GM12892 (cell line): Measurements from ENCODE around the gene RUFY2.
A peak's percentile ranks its signal among the peaks of the same experiment; 100 is the strongest.

Experiments used
- DNase-seq: peaks from one replicate; pipeline ENCODE4 v3.0.0; 2011; ENCODE audit not compliant: insufficient read length
- FAIRE-seq: peaks from 2 replicates; lab custom pipeline; 2011; peaks lifted over from hg19 to GRCh38; lab: Jason Lieb, UNC
- POLR2A ChIP-seq: IDR thresholded peaks from 2 replicates; pipeline ENCODE4 v1.6.1; 2011; ENCODE audit warnings: low read depth, low read length, control low read depth
- POLR2AphosphoS5 ChIP-seq: IDR thresholded peaks from 2 replicates; pipeline ENCODE4 v1.6.1; 2011; ENCODE audit warnings: low read depth, low read length, control low read depth
- TAF1 ChIP-seq: IDR thresholded peaks from 2 replicates; pipeline ENCODE4 v1.6.1; 2011; ENCODE audit warnings: low read depth, mild to moderate bottlenecking, control low read depth, low read length, borderline replicate concordance

Gene RUFY2

GRCh38 chr10:68362590-68362989, 44.5 kb downstream of the RUFY2 start:
- FAIRE-seq: peak; percentile 83

DNA sequence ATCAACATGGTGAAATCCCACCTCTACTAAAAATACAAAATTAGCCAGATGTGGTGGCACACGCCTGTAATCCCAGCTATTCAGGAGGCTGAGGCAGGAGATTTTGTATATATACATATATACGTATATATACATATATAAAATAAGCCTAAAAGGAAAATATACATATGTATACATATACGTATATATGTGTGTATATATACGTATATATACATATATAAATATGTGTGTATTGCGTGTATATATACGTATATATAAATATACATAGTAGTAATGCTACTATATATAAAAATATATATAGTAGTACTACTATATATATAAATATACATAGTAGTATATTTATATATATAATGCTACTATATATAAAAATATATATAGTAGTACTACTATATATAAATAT, 47.9 kb downstream of the RUFY2 start:
- TF ChIP-seq POLR2AphosphoS5 (no peak), POLR2A (no peak), TAF1 (no peak)
- DNase-seq (no peak), FAIRE-seq (no peak)

More at GRCh38 chr10:68362590-68362989, 44.5 kb downstream of the RUFY2 start:
- no peak for DNase-seq
- no peak for TF ChIP-seq POLR2AphosphoS5
- no peak for TF ChIP-seq TAF1
- no peak for TF ChIP-seq POLR2A

DNA sequence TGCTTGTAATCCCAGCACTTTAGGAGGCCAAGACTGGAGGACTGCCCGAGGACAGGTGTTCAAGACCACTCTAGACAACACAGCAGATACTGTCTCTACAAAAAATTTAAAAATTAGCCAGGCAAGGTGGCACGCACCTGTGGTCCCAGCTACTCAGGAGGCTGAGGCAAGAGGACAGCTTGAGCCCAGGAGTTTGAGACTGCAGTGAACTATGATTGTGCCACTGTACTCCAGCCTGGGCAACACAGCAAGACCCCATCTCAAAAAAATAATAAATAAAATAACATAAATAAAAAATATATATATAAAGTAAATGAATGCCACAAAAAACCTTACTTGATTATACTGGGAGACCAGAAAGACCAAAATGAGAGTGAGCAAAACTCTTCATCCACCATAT, 53.5 kb downstream of the RUFY2 start:
- DNase-seq: no peak
- FAIRE-seq: no peak
- TF ChIP-seq POLR2A (no peak), POLR2AphosphoS5 (no peak), TAF1 (no peak)

DNA sequence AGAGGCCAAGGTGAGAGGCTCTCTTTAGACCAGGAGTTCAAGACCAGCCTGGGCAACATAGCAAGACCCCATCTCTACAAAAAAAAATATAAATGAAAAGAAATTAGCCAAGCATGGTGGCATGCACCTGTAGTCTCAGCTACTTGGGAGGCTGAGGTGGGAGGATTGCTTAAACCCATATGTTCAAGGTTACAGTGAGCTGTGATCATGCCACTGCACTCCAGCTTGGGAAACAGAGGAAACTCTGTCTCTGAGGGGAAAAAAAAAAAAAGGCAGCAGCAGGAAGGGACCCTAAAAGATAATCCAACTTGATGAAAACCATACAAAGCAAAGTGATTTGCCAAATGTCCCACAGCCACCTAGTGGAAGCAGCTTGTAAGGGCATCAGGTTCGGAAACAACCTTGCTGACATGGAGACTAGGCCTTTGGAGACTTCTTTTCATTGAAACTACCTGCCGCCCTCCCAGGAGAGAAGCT, 58.8 kb downstream of the RUFY2 start:
- TF ChIP-seq POLR2A: no peak
- no peak for TF ChIP-seq POLR2AphosphoS5
- TF ChIP-seq TAF1: no peak
- DNase-seq: peak; percentile 19
- peak; percentile 42 for FAIRE-seq

DNA sequence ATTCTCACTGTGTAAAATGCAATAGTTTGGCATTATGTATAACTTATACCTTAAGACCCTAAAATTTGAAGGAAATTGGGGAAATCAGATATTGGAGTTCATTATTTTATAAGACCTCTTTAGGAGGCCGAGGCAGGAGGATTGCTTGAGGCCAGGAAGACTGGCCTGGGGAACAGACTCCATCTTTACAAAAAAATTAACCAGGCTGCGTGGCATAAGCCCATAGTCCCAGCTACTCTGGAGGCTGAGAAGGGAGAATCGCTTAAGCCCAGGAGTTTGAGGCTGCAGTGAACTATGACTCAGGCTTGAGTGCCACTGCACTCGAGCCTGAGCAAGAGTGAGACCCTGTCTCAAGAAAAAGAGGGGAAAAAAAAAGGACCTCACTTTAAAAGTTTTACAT, 60.3 kb downstream of the RUFY2 start:
- no peak for FAIRE-seq
- TF ChIP-seq POLR2AphosphoS5 (no peak), POLR2A (no peak), TAF1 (no peak)

DNA sequence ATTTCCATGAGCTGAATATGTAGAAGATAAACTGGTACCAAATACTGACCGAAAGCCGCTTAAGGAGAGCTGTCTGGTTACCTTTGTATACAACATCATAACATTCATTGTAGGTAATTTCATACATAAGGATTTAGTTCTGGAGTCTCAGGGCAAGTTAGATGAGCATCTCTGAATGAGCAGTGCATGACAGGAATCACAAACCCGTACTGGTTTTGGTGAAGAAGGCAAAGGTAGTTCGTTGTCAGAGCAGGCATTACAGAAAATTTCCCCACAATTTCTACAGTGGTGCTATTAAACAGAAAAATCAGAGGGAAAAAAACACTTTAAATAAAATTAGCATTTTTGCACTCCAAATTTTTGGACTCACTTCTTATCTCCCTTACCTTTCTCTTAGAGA, 61.5 kb downstream of the RUFY2 start:
- DNase-seq: no peak
- TF ChIP-seq POLR2A (no peak), POLR2AphosphoS5 (no peak), TAF1 (no peak)
- FAIRE-seq: no peak

More for the DNA sequence above, 60.3 kb downstream of the RUFY2 start:
- DNase-seq: no peak

DNA sequence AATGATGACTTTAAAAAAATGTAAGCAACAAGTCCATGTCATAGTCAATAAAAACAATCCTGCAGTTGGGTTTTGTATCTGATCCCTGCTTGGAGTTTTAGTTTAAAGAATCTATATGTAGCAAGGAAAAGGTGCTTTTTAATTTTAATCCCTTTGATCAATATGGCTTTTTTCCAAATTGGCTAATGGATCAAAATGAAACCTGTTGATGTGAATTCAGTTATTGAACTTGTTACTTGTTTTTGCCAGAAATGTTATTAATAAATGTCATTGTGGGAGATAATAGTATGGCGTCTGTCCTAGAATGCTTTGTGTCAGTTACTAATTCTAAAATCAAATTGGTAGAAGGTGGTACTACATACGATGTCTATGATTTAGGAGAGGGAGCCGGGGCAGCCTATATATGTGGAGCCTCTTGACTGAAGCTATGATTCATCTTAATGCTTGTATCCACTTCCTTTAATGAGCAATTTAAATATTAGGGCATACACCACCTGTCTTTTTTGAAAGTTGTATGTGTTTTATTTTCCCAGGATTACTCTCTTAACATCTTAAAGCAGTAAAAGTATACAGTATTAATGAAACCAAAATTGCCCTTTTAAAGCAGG, 64.1 kb downstream of the RUFY2 start:
- DNase-seq: no peak
- FAIRE-seq: no peak
- TF ChIP-seq TAF1: no peak
- no peak for TF ChIP-seq POLR2AphosphoS5
- TF ChIP-seq POLR2A: no peak

- FAIRE-seq (no peak), DNase-seq (no peak)
- TF ChIP-seq TAF1 (no peak), POLR2AphosphoS5 (no peak), POLR2A (no peak)
These were observed 66.6 kb downstream of the RUFY2 start for GRCh38 chr10:68340358-68341080.

DNA sequence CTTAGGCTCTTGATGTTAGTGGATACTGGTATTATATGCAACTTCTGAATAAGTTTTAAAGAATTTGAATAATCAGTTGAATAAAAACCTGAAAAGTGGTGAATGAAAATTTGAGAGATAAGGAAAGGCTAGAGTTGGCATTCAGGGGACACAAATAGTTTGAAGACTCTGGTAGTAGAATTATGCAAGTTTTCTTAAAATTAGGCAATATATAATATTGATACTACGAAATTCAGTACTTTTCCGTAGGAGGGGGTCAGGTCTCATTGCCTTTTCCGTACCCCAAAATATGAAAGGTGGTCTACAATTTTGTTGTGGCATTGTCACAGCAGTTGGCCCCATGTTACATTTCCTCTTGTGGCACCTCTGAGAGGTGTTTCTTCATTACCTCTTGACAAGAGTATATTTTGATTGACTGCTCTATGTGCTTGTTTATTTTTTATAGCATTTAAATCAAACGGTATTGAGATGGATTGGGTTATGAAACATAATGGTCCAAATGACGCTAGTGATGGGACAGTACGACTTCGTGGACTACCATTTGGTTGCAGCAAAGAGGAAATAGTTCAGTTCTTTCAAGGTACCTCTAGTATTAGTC, 70.2 kb downstream of the RUFY2 start:
- DNase-seq (no peak), FAIRE-seq (no peak)
- TF ChIP-seq POLR2A (no peak), POLR2AphosphoS5 (no peak), TAF1 (no peak)

GRCh38 chr10:68334672-68335467, 72.2 kb downstream of the RUFY2 start:
- TF ChIP-seq POLR2AphosphoS5: no peak
- DNase-seq (no peak), FAIRE-seq (no peak)
